Fibroblast of skin of left quadriceps (primary cell): ENCODE results near the gene AVPR1A.

Experiments used
- DNase-seq, 2 experiments: peaks; one replicate each; pipeline ENCODE4 v3.0.0-alpha.2; 2013; ENCODE audit warnings: low read depth in 2 of 2

The AVPR1A gene

DNA sequence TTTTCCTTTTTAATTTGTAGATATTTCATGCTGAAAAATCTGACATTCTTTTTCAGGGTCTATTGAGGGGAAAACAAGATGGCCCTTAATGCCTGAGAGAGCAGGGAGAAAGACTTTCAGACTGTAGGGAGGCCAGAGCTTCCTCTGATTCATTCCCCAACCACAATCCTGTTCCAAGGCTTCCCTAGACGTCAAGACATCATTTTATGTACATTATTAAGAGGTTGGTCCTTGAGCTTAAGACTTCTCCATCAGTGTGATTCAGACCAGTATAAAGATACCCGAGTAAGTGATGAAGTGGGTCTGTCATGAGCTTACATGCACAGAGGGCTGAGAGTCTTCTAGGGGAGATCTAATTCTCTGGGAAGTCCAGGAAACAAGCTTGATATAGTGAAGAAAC lies 57.3 kb downstream of the AVPR1A start:
- no peak for DNase-seq

DNA sequence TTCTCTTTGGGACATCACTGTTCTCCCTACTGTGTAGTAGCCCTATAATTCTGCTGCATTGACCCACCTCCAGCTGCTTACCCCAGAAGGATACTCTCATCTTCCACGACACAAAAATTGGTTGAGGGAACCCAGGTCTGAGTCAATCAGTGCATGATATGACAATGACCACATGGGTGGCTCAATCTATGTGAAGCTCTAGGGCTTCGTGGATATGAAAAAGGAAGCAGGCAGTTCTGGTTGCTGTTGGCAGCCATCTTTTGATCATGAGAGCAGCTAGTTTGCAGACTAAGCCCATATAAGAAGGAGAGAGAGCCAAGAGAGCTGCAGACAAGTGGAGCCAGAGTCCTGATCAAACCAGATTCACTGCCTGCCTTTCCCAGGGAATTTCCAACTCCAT lies 57.9 kb downstream of the AVPR1A start:
- DNase-seq: no peak
